RWPE2 (cell line): ENCODE results near the gene SPTB.

Experiments
- ATAC-seq: fragments of 200-7000 bp; cut with Tn5 transposase; 3 replicates; pipeline ENCODE4 v1.9.1; 2021; ENCODE audit warnings: low read depth
- DNase-seq: peaks from one replicate; pipeline ENCODE4 v3.0.0-alpha.2; 2020; ENCODE audit warnings: low spot score
- H3K27ac ChIP-seq: fragments of 450-650 bp; 2 replicates; pipeline ENCODE4 v1.5.1; 2017; ENCODE audit warnings: mild to moderate bottlenecking; ENCODE audit not compliant: poor library complexity, severe bottlenecking
- H3K27me3 ChIP-seq: fragments of 250-450 bp; sonication (Bioruptor Pico); 2 replicates; pipeline ENCODE4 v1.5.1; 2021; ENCODE audit warnings: mild to moderate bottlenecking, moderate library complexity; ENCODE audit not compliant: insufficient read depth, poor library complexity, severe bottlenecking
- H3K36me3 ChIP-seq: fragments of 250-450 bp; sonication (Bioruptor Pico); 2 replicates; pipeline ENCODE4 v1.5.1; 2020; ENCODE audit warnings: low read depth, mild to moderate bottlenecking, moderate library complexity
- H3K4me1 ChIP-seq: fragments of 250-450 bp; sonication (Bioruptor Pico); 2 replicates; pipeline ENCODE4 v1.5.1; 2021; ENCODE audit warnings: mild to moderate bottlenecking, moderate library complexity; ENCODE audit not compliant: insufficient read depth, poor library complexity, severe bottlenecking
- H3K4me3 ChIP-seq: fragments of 250-450 bp; sonication (Bioruptor Pico); 2 replicates; pipeline ENCODE4 v1.5.1; 2021; ENCODE audit warnings: mild to moderate bottlenecking, moderate library complexity; ENCODE audit not compliant: severe bottlenecking
- H3K9me3 ChIP-seq: fragments of 250-450 bp; sonication (Bioruptor Pico); 2 replicates; pipeline ENCODE4 v1.5.1; 2021; ENCODE audit warnings: mild to moderate bottlenecking, moderate library complexity; ENCODE audit not compliant: severe bottlenecking
- TF ChIP-seq, protein P1 (sequence below): fragments of 450-650 bp; IDR thresholded peaks from one replicate; pipeline ENCODE4 v1.5.1; 2017; ENCODE audit warnings: mild to moderate bottlenecking, moderate library complexity; ENCODE audit not compliant: poor library complexity, severe bottlenecking

SPTB gene

DNA sequence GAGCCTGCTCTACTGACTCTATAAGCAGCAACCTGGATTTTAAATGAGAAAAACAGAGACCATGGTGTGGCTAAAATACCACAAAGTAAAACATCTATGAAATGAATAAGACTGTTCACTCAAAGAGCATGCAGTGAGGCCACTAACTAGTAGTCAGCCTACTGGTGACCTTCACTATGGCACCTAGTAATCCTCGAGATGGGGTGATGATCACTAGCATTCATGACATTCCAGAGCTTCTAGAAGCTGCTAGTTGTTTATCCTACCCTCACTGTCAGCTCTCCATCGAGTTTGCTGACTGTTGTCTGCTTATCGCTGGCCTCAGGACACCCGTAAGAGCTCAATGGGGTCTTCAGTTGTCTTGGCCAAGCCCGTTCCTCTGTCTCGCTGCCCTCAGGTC lies 13.7 kb downstream of the SPTB start:
- DNase-seq, result no peak
- TF ChIP-seq, protein P1, sequence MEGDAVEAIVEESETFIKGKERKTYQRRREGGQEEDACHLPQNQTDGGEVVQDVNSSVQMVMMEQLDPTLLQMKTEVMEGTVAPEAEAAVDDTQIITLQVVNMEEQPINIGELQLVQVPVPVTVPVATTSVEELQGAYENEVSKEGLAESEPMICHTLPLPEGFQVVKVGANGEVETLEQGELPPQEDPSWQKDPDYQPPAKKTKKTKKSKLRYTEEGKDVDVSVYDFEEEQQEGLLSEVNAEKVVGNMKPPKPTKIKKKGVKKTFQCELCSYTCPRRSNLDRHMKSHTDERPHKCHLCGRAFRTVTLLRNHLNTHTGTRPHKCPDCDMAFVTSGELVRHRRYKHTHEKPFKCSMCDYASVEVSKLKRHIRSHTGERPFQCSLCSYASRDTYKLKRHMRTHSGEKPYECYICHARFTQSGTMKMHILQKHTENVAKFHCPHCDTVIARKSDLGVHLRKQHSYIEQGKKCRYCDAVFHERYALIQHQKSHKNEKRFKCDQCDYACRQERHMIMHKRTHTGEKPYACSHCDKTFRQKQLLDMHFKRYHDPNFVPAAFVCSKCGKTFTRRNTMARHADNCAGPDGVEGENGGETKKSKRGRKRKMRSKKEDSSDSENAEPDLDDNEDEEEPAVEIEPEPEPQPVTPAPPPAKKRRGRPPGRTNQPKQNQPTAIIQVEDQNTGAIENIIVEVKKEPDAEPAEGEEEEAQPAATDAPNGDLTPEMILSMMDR, result no peak
- H3K9me3 ChIP-seq, result no peaks in the 10 kb centered on the region
- H3K27ac ChIP-seq, result no peak overlapping the region
- no peaks in the 10 kb centered on the region for H3K36me3 ChIP-seq
- no peak for ATAC-seq
- H3K4me3 ChIP-seq, result no peak overlapping the region
- peaks cover 20% of the 10 kb centered on the region for H3K27me3 ChIP-seq
- H3K4me1 ChIP-seq, result no peaks in the 10 kb centered on the region

DNA sequence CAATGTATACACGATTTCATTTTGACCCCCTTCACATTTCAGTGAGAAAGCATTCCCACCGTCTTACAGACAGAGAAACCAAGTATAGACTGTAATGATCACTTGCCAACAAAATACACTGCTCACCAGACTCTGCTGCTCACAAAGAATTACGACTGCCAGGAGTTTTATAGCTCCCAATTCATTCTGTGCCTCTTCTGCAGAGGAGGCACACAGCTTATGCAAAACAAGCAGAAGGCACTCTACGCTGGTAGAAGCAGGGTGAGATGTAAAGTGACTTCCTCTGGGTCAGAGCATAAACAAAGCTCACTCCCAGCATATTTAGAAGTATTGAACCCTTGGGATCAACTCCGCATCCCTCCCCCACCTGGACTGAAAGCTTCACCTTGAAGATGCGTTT lies 14.6 kb downstream of the SPTB start:
- peaks cover 17% of the 10 kb centered on the region for H3K27me3 ChIP-seq
- no peak for ATAC-seq

DNA sequence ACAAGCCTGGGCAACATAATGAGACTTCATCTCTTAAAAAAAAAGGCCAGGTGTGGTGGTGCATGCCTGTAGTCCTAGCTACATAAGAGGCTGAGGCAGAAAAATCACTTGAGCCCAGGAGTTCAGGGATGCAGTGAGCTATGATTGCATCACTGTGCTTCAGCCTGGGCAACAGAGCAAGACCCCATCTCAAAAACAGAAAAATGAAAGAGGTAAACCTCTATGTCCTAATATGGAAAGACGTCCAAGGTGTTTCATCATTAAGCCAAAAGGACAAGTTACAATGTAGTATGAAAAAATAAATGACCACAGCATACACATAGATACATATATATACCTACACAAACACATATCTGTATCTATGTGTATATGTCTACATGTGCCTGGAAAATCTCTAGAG lies 15.4 kb downstream of the SPTB start:
- TF ChIP-seq, protein P1, result no peak
- peaks cover 23% of the 10 kb centered on the region for H3K27me3 ChIP-seq
- DNase-seq, result no peak

More for the DNA sequence above, 14.6 kb downstream of the SPTB start:
- TF ChIP-seq, protein P1, result no peak
- no peaks in the 10 kb centered on the region for H3K9me3 ChIP-seq
- H3K4me1 ChIP-seq, result no peaks in the 10 kb centered on the region
- no peak overlapping the region for H3K4me3 ChIP-seq
- no peak for DNase-seq
- no peaks in the 10 kb centered on the region for H3K36me3 ChIP-seq
- H3K27ac ChIP-seq, result no peak overlapping the region

DNA sequence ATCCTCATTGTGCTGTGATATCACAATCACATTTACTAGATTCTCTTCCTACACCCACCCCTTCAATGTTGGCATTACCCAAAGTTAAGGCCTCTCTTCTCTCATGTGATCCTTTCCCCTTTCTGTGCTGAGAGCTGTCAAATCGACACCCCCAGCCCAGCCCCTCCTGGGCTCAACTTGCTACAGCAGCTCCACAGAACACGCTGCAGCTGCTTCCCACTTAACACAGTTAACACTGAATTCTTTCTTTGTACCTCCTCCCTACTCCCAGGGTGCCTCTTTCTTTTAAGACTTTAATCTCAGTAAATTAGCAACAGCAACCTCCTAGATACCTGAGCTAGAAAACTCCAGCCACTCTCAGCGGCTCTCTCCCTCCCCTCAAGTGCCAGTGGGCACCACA lies 17.8 kb downstream of the SPTB start:
- TF ChIP-seq, protein P1, result no peak
- Histone ChIP-seq H3K27ac (no peak overlapping the region), H3K4me1 (no peaks in the 10 kb centered on the region), H3K4me3 (no peak overlapping the region), H3K9me3 (no peaks in the 10 kb centered on the region), H3K27me3 (peaks cover 18% of the 10 kb centered on the region), H3K36me3 (no peaks in the 10 kb centered on the region)
- no peak for ATAC-seq
- DNase-seq, result no peak

More for the DNA sequence above, 15.4 kb downstream of the SPTB start:
- H3K9me3 ChIP-seq, result no peaks in the 10 kb centered on the region
- no peak overlapping the region for H3K4me3 ChIP-seq
- ATAC-seq, result no peak
- H3K27ac ChIP-seq, result no peak overlapping the region
- H3K36me3 ChIP-seq, result no peaks in the 10 kb centered on the region
- no peaks in the 10 kb centered on the region for H3K4me1 ChIP-seq

DNA sequence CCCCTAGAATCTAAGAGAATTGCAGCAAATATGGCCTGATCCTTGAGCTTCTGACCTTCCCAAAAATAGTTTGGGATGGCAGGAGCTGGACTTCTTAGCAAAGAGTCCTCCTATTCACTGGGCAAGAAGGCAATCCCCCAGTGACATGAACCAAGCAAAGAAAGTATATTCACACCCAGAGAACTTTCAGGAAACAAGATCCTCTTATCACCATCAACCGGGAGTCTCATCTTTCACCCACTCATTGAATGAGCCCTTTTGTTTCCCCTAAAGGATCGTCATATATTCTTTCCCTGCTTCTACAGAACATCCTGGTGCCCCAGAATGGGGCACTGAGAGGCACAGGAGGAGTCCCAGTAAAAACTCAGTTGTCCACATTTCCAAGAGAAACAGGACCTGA lies 19.7 kb downstream of the SPTB start:
- Histone ChIP-seq H3K27me3 (peaks cover 12% of the 10 kb centered on the region), H3K36me3 (no peaks in the 10 kb centered on the region), H3K27ac (no peak overlapping the region), H3K4me1 (no peaks in the 10 kb centered on the region), H3K4me3 (no peak overlapping the region), H3K9me3 (no peaks in the 10 kb centered on the region)
- ATAC-seq (no peak), DNase-seq (no peak)
- TF ChIP-seq, protein P1, result no peak
